GM12872 (cell line): Measurements from ENCODE around the gene SCFD2.

Experiments used
- TF ChIP-seq, protein P1 (sequence below): IDR thresholded peaks from 3 replicates; pipeline ENCODE4 v1.5.1; 2011; ENCODE audit warnings: low read depth, mild to moderate bottlenecking, low read length, moderate library complexity; ENCODE audit not compliant: insufficient read depth

The SCFD2 gene

DNA sequence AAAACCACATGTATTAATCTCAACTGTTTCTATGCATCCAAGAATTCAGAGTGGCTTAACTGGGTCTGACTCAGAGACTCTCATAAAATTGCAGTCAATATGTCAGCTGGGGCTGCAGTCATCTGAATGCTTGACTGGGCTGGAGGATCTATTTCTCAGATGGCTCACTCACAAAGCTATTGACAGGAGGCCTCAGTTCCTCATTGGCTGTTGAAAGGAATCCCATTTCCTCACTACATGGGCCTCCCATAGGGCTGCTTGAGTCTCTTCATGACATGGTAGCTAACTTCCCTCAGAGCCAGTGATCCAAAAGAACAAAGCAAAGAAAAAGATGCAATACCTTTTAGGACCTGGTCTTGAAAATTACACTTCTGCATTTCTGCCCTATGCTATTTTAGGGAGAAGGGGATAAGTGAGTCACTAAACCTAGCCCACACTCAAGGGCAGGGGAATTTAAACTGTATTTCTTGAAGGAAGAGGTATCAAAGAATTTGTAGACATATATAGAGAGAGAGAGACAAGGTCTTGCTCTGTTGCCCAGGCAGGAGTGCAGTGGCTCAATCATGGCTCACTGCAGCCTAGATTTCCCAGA, 9.8 kb downstream of the SCFD2 start:
- TF ChIP-seq, protein P1, sequence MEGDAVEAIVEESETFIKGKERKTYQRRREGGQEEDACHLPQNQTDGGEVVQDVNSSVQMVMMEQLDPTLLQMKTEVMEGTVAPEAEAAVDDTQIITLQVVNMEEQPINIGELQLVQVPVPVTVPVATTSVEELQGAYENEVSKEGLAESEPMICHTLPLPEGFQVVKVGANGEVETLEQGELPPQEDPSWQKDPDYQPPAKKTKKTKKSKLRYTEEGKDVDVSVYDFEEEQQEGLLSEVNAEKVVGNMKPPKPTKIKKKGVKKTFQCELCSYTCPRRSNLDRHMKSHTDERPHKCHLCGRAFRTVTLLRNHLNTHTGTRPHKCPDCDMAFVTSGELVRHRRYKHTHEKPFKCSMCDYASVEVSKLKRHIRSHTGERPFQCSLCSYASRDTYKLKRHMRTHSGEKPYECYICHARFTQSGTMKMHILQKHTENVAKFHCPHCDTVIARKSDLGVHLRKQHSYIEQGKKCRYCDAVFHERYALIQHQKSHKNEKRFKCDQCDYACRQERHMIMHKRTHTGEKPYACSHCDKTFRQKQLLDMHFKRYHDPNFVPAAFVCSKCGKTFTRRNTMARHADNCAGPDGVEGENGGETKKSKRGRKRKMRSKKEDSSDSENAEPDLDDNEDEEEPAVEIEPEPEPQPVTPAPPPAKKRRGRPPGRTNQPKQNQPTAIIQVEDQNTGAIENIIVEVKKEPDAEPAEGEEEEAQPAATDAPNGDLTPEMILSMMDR = no peak

GRCh38 chr4:53354012-53354722, 11.7 kb downstream of the SCFD2 start:
- TF ChIP-seq, protein P1 = no peak

- TF ChIP-seq, protein P1 = no peak
These were observed 16.8 kb downstream of the SCFD2 start for GRCh38 chr4:53349091-53349491.

GRCh38 chr4:53348046-53348445, 17.8 kb downstream of the SCFD2 start:
- TF ChIP-seq, protein P1 = no peak

GRCh38 chr4:53346920-53347852, 18.7 kb downstream of the SCFD2 start:
- TF ChIP-seq, protein P1 = no peak

GRCh38 chr4:53326535-53326934, 39.3 kb downstream of the SCFD2 start:
- TF ChIP-seq, protein P1 = no peak

DNA sequence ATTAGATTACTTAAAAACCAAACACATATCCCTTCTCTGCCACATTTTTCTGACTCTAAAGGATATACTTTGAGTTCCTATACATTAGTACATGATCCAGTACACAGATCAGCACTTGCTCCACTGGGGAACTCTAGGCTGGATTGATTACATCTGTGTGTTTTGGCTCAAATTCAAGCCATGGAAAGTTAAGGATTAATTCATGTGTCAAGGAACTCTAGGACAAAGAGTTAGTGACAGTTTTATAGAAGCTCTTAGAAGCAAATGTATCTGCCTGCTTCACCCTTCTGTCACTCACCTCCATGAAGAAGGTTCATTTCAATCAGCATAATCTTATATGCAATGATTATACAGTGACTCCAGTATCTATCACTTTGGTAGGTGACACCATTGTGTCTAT, 43.2 kb downstream of the SCFD2 start:
- TF ChIP-seq, protein P1 = no peak
